Measurements from ENCODE around the gene NAA16. TPM values are rescaled to one million over a fixed set of nuclear protein-coding genes. Genes with fewer than 3 reads are reported as not detected.
"Not testable (repeated sequence)": the region's sequence is repeated elsewhere in the genome, so short reads cannot be mapped to it uniquely, and the experiment has no call there.

Gene NAA16
- total RNA-seq, 1 donor from 2014 or later: 26.6 TPM

DNA sequence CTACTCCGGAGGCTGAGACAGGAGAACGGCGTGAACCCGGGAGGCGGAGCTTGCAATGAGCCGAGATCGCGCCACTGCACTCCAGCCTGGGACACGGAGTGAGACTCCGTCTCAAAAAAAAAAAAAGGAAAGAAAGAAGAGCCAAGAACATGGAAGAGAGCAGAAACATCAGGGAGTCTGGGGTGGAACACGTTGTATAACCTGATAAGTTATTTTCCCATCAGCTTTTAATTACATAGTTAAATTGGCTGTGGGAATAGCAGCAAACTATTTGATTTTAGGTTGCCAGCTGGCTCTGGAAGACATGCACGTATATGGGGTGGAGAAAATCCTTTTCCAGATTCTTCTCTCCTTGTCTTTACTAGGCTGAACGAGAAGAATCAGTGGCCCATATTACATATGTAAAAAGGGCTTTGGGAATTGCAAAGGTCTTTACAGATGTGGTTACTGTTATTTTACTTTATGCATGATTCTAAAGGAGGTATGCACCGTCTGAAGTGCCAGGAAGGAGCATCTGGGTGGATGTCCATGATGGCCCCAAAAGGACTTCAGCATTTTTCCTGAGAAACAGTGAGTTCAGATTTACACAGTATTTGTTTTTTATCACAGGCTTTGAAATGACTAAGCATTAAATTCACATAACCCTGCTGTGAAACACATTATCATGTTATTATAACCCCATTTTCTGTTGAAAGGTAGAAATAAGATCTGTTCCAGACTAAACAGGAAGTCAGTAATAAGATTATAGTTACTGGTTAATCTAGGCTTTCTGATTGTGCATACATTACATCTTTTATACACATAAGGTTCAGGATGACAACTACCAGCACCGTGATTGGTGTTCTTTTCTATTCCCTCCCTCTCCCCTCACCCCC lies 4.6 kb upstream of the NAA16 start:
- DNase-seq: no peak

DNA sequence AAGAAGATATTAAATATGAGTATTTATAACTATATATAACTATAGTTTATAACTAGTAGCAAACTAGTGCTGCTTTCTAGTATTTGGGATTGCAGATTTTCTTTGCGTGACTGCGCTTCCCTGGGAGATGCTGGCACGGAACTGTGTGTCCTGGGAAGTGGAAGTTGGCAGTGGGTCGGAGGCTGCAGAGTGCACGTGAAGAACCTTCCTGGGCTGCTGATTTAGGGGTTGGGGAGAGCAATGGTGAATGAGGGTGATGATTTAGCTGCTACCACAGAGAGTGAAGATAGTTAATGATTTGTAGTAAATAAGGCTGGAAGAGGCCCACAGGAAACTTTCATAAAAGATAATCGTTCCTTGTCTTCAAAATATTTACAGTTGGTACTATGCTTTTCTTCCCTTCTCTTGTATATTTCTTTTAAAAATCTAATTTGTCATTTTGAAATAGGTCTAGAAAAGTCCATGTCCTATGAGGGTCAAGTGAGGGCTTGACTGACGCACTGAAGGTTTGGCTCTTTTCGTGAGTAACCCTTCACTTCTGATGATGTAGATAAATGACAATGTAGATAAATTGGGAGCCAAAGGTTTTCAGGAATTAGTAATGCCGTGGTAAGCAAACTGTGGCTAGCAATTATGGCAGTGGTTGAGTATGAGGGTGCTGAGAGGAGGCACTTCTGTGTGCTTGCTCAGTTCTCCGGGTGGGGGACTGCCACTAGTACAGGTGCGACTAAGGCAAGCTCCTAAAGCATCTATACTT lies 3.0 kb upstream of the NAA16 start:
- no peak for DNase-seq

DNA sequence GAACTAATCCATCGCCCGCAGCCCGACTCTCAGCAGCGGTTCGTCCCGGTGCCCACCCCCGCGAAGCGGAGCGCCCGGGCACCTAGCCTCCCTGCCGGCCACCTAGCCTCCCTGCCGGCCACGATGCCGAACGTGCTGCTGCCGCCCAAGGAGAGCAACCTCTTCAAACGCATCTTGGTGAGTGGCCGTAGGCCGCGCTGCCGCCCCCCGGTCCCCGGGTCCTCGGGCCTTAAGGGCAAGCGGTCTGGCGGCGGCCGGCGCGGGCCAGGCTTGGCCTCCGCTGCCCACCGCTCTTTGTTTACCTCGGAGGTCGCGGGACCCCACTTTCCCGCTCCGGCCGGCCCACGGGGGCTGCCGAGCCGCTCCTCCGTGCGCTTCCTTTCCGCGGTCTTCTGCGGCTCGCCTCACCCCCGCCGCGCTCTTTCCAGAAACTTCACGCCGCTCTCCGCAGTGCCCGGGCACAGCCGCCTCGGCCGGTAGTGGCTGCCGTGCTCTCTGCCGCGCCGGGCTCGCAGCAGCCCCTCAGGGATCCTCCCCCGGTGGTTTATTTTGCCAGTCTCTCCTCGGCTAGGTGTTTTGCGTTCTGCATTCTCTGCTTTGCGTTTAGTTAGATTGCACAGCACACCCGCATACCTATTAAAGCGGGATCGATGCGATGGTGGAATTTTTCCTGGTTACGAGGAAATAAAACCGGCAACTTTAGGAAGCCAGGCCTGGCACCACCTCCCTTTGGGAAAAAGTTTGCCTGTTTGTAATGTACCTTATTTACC lies 524 bp downstream of the NAA16 start:
- DNase-seq: no peak

DNA sequence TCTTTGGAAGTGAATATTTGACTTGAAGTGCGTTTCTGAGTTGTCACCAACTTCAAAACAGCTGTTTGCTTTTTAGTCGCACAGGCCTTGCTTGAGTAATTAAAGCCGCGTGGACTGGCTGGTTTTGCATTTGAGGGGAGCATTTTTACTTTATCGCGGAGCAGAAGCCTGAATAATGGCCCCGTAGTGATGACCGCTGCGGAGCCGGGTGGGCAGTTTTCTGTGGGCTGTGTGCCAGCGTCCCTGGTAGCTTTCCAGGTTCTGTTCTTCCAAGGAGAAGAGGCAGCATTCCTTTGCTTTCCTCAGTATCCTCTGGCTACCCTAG lies 1.1 kb downstream of the NAA16 start:
- peak; percentile 44 for DNase-seq

DNA sequence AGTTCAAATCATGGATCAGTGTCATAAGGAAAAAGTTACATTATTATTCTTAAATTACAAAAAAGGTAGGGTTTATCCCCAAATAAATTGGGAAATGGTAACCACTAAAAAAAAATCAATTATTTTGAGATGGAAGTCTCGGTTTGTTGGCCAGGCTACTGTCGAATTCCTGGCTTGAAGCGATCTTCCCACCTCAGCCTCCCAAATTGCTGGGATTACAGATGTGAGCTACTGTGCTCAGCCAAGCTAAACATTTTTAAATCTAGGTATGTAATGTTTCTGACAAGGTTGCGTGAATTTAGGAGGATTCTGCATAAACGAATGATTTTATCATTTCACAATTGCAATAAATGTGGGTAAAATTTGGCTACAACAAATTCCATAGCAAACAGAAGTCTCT lies 2.0 kb downstream of the NAA16 start:
- DNase-seq: no peak

DNA sequence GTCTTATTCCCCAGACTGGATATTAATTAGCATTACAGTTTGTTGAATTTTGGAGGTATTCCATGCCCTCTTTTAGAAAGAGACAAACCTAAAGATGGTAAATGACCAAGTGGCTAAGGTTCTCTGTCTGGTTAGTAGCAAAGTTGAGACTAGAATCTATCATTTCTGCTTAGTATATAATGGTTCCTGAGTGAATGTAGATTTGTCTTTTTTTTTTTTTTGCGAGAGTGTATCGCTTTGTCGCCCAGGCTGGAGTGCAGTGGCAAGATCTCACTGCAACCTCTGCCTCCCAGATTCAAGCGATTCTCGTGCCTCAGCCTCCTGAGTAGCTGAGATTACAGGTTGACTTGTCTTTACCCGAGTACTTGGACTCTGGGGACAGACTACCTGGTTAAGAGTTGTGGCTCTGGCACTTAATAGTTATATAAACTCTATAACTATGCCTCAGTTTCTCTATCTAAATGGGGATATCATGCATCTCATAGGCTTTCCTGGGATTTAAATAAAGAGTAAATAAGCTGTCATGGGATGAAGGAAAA lies 2.7 kb downstream of the NAA16 start:
- DNase-seq: no peak

DNA sequence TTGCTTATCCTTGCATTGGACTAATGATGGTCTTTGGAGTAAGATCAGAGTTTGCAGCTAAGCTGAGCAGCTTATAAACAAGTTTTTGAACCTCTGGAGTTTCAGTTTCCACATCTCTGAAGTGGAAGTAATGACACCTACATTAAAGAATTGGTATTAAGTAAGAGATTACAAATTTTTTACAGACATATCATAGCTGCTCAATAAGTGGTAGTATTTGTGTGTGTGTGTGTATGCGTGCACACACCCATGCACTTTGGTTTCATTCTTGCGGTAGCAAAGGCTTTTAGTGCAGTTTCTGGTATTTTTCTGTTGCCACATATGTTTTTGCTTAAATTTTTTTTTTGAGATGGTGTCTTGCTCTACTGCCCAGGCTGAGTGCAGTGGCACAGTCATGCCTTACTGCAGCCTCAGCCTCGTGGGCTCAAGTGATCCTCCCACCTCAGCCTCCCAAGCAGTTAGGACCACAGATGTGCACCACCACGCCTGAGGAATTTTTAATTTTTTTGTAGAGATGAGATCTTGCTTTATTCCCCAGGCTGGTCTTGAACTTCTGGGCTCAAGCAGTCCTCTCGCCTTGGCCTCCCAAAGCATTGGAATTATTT lies 4.5 kb downstream of the NAA16 start:
- DNase-seq: no peak

DNA sequence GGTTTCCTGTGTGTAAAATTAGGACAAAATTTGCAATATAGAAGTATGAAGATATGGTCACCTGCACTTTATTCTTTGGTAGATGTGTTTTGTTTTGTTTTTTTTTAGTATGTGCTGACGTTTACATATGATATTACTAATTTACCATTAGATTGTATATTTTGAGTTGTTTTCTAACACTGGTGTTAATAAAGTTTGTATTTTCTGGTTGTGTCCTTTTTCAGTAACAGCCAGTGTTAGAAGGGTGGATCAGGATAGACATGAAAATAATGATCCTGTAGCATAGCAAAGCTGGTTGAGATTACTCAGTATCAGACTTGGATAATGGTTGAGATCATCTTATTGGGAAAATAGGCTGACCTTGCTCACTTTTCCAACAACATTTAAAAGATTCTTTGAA lies 6.2 kb downstream of the NAA16 start:
- DNase-seq: no peak

DNA sequence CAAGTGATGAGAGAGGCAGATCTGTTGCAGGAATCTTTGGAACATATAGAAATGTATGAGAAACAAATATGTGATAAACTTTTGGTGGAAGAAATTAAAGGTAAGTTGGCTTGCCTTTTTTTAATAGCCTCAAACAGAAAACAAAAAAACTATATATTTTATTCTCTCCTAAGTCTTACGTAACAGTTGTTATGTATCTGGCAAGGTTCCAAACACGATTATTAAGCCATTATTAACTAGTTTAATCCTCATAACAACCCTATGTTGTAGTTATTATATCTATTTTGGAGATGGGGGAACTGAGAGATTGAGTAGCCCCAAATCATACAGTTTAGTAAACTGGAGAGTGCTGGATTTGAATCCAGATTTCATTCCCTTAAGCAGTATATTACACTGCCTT lies 14.7 kb downstream of the NAA16 start:
- DNase-seq: no peak

DNA sequence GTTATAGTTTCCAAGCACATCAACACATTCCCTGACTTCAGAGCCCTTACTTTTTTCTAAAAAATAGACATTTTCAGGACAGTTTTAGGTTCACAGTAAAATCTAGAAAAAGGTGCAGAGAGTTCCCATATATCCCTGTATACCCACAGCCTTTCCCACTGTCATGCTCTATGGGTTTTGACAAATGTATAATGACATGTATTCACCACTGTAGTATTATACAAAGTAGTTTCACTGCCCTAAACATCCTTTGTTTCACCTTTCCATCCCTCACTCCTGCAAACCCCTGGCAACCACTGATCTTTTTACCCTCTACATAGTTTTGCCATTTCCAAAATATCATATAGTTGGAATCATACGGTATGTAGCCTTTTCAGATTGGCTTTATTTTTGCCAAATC lies 15.6 kb downstream of the NAA16 start:
- DNase-seq: no peak

DNA sequence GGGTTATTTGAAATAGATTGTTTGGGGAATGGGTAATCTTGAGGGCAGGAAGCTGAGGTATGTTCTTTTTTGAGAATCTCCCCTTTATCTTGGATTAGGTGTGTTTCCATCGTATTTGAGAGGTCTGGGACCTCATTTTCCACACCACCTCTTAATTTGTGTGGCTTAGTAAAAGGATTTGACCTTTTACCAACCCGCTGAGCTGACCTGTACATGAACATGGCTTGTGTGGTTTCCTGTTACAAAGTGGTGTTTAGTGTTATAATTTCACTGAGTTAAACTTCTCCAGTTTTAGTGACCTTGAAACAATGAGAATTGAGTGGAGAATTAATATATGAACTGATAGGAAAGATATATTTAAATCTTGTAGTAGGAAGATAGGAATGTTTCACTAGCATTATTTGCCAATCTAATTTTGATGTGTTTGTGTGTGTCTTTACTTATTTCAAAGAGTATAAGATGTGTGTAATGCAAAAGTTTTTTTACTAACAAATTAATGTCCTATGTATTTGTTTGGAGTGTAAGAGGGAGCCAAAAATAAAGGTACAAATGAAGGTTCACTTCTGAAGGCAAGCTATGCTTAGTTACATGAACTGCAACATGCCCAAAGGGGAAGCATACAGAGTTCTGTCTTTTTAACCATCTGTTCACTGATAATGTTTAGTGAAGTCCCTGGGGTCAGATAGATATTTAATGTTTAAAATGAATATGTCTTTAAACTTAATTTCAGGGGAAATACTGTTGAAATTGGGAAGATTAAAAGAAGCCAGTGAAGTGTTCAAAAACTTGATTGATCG lies 17.1 kb downstream of the NAA16 start:
- no peak for DNase-seq

DNA sequence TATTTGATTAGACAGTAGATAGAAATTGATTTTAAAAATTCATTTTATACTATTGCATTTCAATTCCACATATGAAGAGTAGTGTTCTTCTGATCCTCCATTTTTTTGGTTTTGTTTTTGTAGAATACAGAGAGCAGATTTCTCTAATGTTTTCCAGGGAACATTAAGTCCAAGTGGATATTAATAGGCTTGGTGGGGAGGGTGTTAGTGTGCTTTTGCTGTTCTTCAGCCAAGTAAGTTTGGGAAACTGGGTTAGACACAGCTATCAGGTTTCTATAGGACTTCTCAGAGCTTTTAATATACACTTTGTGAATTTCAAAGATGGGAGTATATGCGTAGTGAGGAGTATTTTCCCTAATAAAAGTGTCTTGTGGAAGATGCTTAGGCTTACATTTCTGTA lies 21.8 kb downstream of the NAA16 start:
- no peak for DNase-seq

DNA sequence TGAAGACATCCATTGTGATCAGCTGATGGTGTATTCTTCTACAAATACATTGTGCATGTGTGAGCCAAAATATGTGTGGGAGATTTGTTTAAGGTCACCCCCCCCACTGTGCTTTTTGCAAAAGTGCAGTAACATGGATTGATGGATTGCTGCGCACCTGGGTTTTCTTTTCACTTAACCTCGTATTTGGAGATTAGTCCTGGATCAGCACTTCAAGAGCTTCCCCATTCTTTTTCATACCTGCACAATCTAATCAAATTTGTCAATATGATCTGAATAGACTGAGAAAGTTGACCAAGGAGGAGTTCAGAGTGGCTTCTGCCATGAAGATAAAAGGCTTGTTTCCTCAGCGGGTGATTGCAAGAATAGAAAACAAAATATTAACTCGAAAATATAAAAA lies 23.7 kb downstream of the NAA16 start:
- DNase-seq: no peak

DNA sequence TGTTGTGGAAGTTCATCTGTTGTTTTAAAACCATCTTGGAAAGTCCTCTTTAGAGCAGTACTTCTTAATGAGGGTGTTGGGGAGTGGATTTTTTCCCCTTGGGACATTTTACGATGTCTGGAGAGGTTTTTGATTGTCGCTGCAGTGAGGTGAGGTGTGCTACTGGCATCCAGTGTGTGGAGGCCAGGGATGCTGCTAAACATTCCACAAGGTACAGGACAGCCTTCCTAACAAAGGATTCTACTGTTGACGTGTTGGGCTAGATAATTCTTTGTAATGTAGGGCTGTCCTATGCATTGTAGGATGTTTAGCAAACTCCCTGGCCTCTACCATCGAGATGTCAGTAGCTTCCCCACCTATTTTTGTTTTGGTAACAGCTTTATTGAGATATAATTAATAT lies 33.3 kb downstream of the NAA16 start:
- DNase-seq: no peak

DNA sequence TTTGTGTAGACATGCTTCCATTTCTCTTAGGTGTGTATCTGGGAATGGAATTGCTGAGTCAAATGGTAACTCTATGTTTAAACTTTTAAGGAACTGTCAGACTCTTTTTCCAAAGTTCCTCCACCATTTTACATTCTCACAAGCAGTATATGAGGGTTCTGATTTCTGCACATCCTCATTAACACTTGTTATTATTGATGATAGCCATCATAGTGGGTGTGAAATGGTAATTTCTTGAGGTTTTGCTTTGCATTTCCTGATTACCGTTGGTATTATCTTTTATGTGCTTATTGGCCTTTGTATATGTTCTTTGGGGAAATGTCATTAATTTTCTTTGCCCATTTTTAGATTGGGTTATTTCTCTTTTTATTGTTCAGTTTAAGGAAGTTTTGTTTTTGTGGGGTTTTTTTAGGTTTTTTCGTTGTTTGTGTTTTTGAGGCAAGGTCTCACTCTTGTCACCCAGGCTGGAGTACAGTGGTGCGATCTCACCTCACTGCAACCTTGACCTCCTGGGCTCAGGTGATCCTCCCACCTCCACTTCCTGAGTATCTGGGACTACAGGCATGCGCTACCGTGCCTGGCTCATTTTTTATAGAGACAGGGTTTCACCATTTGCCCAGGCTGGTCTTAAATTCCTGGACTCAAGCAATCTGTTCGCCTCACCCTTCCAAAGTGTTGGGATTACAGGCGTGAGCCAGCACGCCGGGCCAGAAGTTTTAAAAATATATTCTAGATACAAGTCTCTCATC lies 34.3 kb downstream of the NAA16 start:
- no peak for DNase-seq

DNA sequence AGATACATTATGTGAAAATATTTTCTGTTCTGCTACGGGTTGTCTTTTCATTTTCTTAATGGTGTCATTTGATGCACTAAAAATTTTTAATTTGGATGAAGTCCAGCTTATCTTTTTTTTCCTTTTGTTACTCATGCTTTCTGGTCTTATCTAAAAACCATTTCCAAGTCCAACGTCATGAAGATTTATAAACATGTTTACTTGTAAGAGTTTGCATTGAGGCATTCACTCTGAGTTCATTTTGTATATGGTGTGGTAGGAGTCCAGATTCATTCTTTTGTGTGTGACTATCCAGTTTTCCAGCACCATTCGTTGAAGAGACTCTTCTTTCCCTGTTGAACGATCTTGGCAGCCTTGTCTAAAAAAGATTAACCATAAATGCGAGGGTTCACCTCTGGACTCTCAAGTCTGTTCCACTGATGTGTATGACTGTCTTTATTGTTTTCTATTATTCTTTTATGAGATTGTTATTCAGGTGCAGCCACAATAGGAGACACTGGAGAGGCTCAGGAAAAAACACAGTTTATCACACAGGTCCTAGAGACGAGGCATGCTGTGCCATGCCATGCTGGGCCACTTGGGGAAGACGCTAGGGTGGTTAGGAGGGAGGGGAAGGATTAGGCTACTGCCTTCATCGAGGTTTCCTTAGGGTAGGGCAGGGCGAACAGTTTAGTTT lies 35.0 kb downstream of the NAA16 start:
- DNase-seq: no peak

DNA sequence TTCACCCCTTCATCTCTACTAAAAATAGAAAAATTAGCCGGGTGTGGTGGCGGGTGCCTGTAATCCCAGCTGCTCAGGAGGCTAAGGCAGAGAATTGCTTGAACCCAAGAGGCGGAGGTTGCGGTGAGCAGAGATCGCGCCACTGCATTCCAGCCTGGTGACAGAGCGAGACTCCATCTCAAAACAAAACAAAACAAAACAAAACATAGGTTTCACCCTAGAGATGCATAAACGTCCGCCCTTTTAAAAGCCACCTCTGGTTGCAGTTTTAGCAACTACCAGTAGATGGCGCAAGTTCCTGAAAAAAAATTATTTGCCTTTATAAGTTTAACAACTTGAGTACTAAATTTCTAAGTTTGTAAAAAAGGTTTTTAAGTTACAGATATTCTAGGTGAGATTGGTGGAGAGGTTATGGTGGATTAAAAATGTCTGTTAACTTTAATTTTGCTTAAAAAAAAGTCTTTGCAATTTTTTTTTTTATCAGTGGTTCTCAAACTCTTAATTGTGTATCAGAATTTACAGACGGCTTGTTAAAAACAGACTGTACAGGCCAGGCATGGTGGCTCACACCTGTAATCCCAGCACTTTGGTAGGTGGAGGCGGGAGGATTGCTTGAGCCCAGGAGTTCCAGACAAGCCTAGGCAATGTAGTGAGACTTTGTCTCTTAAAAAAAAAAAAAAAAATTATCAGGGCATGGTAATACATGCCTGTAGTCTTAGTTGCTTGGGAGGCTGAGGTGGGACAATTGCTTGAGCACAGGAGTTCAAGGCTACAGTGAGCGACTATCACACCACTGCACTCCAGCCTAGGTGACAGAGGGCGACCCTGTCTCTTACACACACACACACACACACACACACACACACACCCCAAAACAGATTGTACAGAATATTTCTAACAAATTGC lies 42.1 kb downstream of the NAA16 start:
- DNase-seq: peak; percentile 6

DNA sequence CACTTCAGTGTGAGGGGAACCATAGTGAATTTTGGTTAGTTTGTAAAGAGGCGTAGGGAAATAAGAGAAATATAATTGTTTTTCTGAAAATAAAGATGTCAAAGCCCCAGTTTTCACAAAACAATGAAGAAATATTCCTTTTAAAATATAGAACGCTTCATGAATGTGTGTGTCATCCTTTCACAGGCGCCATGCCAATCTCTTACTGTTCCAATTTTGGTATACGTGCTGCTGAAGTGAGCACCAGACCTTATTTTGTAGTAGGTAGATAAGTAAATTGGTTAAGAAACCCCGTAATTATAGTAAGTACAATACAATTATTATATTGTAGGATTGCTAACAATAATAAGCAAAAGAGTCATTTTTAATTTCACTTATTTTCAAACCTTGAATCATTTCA lies 43.3 kb downstream of the NAA16 start:
- DNase-seq: no peak

DNA sequence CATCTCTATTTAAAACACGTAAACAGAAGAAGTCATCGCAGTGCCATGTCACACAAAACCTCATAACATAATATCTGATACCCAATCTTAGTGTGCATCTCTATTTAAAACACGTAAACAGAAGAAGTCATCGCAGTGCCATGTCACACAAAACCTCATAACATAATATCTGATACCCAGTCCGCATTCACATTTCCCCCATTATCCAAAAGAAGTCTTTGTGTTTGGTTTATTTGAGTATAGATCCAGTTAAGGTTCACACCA lies 45.2 kb downstream of the NAA16 start:
- not testable (repeated sequence) for DNase-seq

All from skin of body (tissue), 2 donors.